ENCODE data around the gene SPPL2A. TPM values are rescaled to one million over a fixed set of nuclear protein-coding genes. Genes with fewer than 3 reads are reported as not detected.
"Not testable (repeated sequence)": the region's sequence is repeated elsewhere in the genome, so short reads cannot be mapped to it uniquely, and the experiment has no call there.

Gene SPPL2A
- total and polyA plus RNA-seq, 7 donors = 70.6 to 303 (median 187) TPM

DNA sequence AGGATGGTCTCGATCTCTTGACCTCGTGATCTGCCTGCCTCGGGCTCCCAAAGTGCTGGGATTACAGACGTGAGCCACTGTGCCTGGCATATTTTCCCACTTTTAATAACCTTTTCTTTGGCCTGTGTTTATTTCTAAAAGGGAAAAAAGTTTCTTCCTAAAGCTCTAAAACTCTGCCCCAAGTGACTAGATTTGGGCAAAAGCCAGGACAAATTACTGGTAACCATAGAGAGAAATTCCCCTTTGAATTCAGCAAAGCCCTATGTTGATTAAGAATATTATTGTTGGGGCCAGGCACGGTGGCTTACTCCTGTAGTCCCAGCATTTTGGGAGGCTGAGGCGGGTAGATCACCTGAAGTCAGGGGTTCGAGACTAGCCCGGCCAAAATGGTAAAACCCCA lies 67.4 kb downstream of the SPPL2A start:
- peaks cover 0 to 38% of the 10 kb centered on the region in 2 donors for H3K36me3 ChIP-seq (ENCODE audit: insufficient read depth in 1 of 2, low read depth in 1 of 2)
- H3K4me3 ChIP-seq = no peak overlapping the region
- DNase-seq = no peak
- ATAC-seq = no peak
- no peaks in the 10 kb centered on the region for H3K27me3 ChIP-seq (ENCODE audit: insufficient read depth in 3 of 3, low read length in 2 of 3)
- TF ChIP-seq, protein P1, sequence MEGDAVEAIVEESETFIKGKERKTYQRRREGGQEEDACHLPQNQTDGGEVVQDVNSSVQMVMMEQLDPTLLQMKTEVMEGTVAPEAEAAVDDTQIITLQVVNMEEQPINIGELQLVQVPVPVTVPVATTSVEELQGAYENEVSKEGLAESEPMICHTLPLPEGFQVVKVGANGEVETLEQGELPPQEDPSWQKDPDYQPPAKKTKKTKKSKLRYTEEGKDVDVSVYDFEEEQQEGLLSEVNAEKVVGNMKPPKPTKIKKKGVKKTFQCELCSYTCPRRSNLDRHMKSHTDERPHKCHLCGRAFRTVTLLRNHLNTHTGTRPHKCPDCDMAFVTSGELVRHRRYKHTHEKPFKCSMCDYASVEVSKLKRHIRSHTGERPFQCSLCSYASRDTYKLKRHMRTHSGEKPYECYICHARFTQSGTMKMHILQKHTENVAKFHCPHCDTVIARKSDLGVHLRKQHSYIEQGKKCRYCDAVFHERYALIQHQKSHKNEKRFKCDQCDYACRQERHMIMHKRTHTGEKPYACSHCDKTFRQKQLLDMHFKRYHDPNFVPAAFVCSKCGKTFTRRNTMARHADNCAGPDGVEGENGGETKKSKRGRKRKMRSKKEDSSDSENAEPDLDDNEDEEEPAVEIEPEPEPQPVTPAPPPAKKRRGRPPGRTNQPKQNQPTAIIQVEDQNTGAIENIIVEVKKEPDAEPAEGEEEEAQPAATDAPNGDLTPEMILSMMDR (IDR thresholded peaks at IDR 0.05) = no peak
- 70 to 79% (median 71%) methylated on average over 8 of the region's 8 CpGs for WGBS, 3 donors
- no peaks in the 10 kb centered on the region for H3K9me3 ChIP-seq
- no peak overlapping the region for H3K27ac ChIP-seq
- intact Hi-C loops (cut with DNase I) = no loop called here
- H3K4me1 ChIP-seq = no peaks in the 10 kb centered on the region

DNA sequence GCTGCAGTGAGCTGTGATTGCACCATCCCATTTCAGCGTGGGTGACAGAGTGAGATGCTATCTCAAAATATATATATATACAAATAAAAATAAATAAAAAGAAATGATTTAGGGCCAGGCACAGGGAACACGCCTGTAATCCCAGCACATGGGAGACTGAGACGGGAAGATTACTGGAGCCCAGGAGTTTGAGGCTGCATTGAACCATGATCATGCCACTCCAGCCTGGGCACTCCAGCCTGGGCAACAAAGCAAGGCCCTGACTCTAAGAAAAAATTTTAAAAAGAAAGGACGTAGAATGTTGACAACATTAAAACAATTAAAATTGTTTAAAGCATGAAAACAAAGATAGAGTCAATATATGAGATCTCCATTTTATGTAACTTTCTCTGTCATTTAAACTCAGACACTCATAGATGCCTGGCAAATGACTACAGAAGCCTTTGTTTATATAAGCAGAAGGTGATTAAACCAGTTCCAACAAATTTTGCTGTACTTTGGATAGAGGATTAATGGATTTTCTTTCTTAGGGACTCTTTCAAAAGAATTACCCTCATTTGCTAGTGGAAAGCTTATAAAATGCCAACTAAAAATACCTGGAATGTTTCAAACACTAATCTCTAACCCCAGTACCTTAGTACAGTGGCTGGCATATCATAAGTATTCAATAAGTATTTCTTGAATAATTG lies 68.3 kb downstream of the SPPL2A start:
- 90 to 94% (median 91%) methylated on average over 4 of the region's 4 CpGs for WGBS, 3 donors
- TF ChIP-seq, protein P1 (IDR thresholded peaks at IDR 0.05) = no peak
- Histone ChIP-seq H3K4me3 (no peak overlapping the region), H3K36me3 (ENCODE audit: insufficient read depth in 1 of 2, low read depth in 1 of 2) (peaks cover 0 to 29% of the 10 kb centered on the region in 2 donors), H3K27me3 (ENCODE audit: insufficient read depth in 3 of 3, low read length in 2 of 3) (no peaks in the 10 kb centered on the region), H3K4me1 (no peaks in the 10 kb centered on the region), H3K9me3 (no peaks in the 10 kb centered on the region), H3K27ac (no peak overlapping the region)
- DNase-seq = no peak
- intact Hi-C loops (cut with DNase I) = no loop called here
- ATAC-seq = no peak

DNA sequence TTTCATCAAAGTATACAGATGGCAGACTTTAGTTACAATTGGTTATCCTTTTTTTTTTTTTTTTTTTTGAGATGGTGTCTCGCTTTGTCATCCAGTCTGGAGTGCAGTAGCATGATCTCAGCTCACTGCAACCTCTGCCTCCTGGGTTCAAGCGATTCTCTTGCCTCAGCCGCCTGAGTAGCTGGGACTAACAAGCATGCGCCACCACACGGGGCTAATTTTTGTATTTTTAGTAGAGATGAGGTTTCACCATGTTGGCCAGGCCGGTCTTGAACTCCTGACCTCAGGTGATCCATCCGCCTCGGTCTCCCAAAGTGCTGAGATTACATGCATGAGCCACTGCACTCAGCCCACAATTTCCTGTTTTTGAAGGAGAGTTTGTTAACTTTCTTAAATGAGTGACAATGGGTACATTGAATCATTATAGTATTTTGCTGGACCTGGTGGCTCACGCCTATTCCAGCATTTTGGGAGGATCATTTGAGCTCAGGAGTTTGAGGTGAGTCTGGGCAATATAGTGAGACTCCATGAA lies 70.8 kb downstream of the SPPL2A start:
- ATAC-seq; H3K9me3 ChIP-seq; H3K4me1 ChIP-seq; H3K36me3 ChIP-seq (ENCODE audit: insufficient read depth in 1 of 2, low read depth in 1 of 2); intact Hi-C loops (cut with DNase I); H3K27ac ChIP-seq; H3K4me3 ChIP-seq; DNase-seq; H3K27me3 ChIP-seq (ENCODE audit: insufficient read depth in 3 of 3, low read length in 2 of 3): not testable (repeated sequence)
- 91 to 96% (median 91%) methylated on average over 9 of the region's 9 CpGs for WGBS, 3 donors

DNA sequence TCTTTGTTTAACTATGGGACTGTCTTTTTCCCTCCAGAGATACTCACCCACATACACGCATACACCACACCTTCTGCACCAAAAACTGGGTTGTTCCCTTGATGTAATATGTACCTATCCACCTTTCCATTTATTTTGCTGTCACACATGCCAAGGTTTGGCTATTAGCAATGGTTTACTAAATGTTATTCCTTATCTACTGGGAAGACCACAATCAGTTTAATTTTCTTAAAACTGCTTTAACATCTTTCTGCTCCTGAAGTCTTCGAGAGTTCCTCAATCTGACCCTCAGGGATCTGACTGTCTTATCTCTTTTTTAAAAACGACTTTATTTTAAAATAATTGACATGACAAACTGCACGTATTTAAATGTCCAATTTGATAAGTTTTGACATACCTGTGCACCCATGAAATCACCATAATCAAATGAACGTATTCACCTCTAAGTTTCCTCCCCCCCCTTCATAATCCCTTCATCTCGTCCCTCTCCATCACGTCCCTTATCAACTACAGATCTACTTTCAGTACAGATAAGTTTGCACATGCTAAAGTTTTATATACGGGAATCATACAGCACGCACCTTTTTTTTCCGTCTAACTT lies 78.1 kb downstream of the SPPL2A start:
- Histone ChIP-seq H3K4me1 (peaks cover 22% of the 10 kb centered on the region), H3K4me3 (peak overlapping the region; percentile 98), H3K36me3 (ENCODE audit: insufficient read depth in 1 of 2, low read depth in 1 of 2) (peaks cover 2 to 17% of the 10 kb centered on the region in 2 donors), H3K9me3 (no peaks in the 10 kb centered on the region), H3K27me3 (ENCODE audit: insufficient read depth in 3 of 3, low read length in 2 of 3) (no peaks in the 10 kb centered on the region), H3K27ac (peak overlapping the region; percentile 95)
- peak in 1 of 4 donors; percentile 0 for ATAC-seq
- DNase-seq = no peak
- TF ChIP-seq, protein P1 (IDR thresholded peaks at IDR 0.05) = no peak
- intact Hi-C loops (cut with DNase I) = loop anchor here in 1 of 2 donors (5.0 kb wide), 1 partner anchor 190 kb away; no protein-coding TSS in a partner anchor
- 50 to 55% (median 52%) methylated on average over 10 of the region's 10 CpGs for WGBS, 3 donors

All from psoas muscle (tissue), 8 donors.